SIG-M5 (cell line): ENCODE data around the gene ATXN7L1.
"Not testable (repeated sequence)": the region's sequence is repeated elsewhere in the genome, so short reads cannot be mapped to it uniquely, and the experiment has no call there.

Experiments used
- DNase-seq: peaks from one replicate; lab custom pipeline; 2025; lab: John Stamatoyannopoulos, UW

The ATXN7L1 gene

GRCh38 chr7:105744258-105744657 is 132.1 kb downstream of the ATXN7L1 start:
- DNase-seq, result no peak

GRCh38 chr7:105743351-105744090 is 132.9 kb downstream of the ATXN7L1 start:
- DNase-seq, result no peak

- no peak for DNase-seq
Measured at GRCh38 chr7:105742787-105743186, 133.6 kb downstream of the ATXN7L1 start.

DNA sequence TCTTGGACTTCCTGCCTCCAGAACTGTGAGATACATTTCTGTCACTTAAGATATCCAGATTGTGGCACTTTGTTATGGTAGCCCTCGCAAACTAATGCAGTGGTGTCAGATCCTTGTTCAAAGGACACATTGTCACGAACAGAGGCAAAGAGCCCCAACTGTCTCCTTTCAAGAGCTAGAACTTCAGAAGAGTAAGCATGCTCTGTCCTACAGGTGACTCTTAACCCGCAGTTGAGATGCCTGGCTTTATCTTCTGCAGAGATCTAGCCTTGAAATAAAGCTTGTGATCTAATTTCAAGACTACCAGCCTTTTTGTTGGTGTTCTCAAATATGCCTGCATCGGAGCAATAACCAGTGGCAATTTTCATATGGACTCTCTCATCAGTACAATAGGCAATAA is 134.4 kb downstream of the ATXN7L1 start:
- no peak for DNase-seq

- DNase-seq, result no peak
Measured at GRCh38 chr7:105738133-105738532, 138.3 kb downstream of the ATXN7L1 start.

- no peak for DNase-seq
Measured at GRCh38 chr7:105734233-105734632, 142.2 kb downstream of the ATXN7L1 start.

- no peak for DNase-seq
Measured at GRCh38 chr7:105731042-105731441, 145.4 kb downstream of the ATXN7L1 start.

GRCh38 chr7:105728028-105728427 is 148.4 kb downstream of the ATXN7L1 start:
- DNase-seq, result no peak

GRCh38 chr7:105724688-105725087 is 151.7 kb downstream of the ATXN7L1 start:
- no peak for DNase-seq

GRCh38 chr7:105723572-105723971 is 152.8 kb downstream of the ATXN7L1 start:
- DNase-seq, result no peak

- no peak for DNase-seq
Measured at GRCh38 chr7:105721571-105722104, 154.8 kb downstream of the ATXN7L1 start.

GRCh38 chr7:105719919-105720318 is 156.5 kb downstream of the ATXN7L1 start:
- DNase-seq, result no peak

DNA sequence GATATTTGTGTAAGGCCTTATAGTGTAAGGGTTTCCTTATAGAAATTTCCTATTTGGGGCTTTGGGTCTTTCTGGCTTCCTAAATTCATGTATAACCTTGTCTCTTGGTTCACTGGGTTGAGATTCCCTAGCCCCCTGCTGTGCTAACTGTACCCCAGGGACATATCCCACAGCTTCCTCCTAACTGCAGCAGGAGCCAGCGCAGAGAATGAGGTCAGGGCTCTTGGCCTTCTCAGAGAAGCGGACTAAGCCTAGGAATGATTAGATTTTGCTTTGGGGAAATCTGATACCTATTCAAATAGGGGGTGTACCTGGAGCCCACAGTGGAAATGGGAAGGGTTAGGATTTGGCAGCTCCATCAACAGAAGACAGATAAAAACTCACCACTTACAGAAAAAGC is 157.0 kb downstream of the ATXN7L1 start:
- no peak for DNase-seq

DNA sequence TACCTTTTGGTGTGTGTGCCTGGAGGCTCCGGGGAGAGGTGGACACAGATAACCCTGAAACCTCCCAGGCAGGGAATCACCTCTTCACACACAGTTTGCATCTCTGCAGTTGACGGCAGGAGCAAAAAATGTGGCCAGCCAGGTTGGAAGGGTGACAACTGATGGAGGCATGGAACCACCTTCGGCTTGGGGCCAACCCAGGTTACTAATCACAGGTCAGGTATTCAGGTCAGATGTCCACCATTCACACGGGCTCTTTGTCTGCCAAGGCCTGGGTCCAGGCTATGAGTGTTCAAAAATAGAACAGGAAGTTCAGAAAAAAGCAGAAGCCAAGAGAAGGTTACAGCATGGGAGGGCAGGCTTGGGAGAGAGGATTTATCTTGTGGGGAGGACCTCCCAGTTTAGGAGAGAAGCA is 157.9 kb downstream of the ATXN7L1 start:
- DNase-seq, result no peak

- no peak for DNase-seq
Measured at GRCh38 chr7:105715528-105715927, 160.9 kb downstream of the ATXN7L1 start.

DNA sequence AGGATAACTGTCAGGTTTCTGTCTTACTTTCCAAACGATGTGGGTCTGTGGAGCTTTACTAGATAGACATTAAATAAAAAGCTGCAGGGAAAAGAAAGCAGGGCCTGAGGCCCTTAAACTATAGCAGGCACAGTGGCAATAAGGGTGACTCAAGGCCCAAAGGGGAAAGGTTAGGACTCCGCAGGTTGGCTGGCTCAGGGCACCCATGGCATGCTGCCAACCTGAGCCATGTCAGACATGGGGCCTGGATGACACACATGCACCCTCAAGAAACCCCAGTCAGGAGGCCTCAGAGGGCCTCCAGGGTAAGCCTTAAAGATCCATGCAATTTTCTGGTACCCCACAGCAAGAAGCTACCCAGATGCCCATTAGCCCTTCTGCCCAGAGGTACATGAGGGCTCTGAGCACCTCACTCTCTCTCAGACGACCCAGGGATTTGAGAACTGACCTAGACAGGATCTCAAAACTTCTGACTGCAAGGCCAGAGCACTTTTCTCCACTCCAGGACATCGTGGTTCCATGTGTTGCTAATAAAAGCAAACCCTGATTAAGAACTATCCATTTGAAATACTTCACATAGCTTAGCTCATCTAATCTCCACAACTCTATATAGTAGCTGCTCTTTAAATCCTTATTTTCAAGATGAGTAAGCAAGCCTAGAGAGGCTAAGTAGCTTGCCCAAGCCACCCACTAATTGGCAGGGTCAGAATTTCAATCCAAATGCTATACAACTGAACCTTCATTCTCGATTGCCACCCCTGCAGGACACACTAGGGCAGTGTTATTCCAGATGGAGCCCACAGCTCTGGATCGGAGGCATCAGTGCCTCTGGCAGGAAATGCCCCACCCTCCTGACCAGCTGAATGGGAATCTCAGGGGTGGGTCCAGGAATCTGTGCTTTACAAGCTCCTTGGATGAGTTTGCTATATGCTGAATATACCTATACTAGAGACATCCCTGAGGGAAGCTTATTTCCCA is 162.6 kb downstream of the ATXN7L1 start:
- DNase-seq, result no peak

GRCh38 chr7:105712877-105713276 is 163.5 kb downstream of the ATXN7L1 start:
- DNase-seq, result no peak

DNA sequence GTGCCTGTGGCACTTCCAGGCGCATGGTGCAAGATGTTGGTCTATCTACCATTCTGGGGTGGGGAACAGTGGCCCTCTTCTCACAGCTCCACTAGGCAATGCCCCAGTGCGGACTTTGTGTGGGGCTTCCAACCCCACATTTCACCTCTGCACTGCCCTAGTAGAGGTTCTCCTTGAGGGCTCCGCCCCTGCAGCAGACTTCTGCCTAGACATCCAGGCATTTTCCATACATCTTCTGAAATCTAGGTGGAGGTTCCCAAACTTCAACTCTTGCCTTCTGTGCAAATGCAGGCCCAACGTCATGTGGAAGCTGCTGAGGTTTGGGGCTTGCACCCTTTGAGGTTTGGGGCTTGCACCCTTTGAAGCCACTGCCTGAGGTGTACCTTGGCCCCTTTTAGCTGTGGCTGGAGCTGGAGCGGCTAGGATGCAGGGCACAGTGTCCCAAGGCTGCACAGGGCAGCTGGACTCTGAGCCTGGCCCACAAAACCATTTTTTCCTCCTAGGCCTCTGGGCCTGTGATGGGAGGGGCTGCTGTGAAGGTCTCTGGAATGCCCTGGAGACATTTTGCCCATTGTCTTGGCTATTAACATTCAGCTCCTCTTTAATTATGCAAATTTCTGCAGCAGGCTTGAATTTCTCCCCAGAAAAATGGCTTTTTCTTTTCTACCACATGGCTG is 164.5 kb downstream of the ATXN7L1 start:
- DNase-seq, result no peak

GRCh38 chr7:105710720-105711119 is 165.7 kb downstream of the ATXN7L1 start:
- not testable (repeated sequence) for DNase-seq

GRCh38 chr7:105708763-105709080 is 167.7 kb downstream of the ATXN7L1 start:
- DNase-seq, result no peak

GRCh38 chr7:105707967-105708762 is 168.2 kb downstream of the ATXN7L1 start:
- DNase-seq, result no peak

DNA sequence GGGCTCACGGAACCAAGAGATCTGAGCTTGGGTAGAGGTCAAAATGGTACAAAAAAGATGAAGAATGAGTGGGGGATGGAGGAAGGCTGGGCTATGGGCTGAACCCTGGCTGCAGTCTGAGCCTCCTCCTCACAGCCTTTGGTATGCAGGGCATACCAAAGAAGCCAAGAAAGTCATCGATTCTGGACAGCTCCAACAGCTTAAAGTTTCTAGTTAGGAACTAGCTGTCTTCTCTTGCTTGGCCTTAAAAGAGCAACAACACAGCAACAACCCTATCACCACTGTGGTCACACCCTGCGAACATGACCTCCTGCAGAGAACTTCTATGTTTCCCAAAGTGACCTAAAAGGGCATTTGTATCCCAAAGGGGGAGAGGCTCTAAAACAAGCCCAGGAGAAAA is 169.0 kb downstream of the ATXN7L1 start:
- DNase-seq, result no peak
